Measurements from ENCODE around the gene TMEM45A.

The TMEM45A gene

DNA sequence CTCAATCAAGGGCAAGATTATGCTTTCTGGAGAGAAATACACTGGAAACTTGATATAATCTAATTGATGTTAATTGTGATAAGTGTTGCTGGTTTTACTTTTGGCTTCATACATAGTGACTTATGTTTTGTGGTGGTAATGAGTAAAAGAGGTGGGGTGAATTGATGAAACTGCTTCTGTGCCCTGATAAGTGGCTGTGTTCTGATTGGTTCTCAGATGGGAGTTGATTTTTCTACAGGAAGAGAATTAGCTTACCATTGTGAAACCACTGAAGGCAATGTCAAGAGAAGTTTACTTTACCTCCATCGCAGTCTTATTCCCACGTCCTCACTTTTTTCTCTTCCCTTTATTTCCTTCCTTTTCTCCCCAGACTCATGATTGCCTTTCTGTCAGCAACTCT lies 23.8 kb downstream of the TMEM45A start:
- no peak for DNase-seq

DNA sequence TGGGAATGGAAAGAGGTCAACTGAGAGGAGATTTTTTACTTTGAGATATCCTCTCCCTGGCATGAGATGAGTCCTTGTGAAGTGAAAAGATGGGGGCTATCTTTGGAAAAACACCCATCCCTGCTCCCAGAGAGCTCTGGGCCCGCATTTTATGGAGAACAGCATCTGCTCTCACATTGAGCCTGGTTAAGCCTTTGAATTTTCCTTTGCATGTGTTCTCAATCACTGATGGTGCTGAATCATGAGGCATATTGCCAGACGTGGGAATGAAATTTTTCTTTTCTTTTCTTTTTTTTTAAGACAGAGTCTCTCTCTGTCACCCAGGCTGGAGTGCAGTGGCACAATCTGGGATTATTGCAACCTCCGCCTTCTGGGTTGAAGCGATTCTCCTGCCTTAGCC lies 24.4 kb downstream of the TMEM45A start:
- no peak for TF ChIP-seq GATA1 (IDR thresholded peaks at IDR 0.05; ENCODE audit: low read depth, low read length)
- no peak for TF ChIP-seq POLR2A (IDR thresholded peaks at IDR 0.05; ENCODE audit: low read length)
- no peak for DNase-seq

More for the DNA sequence above, 23.8 kb downstream of the TMEM45A start:
- TF ChIP-seq GATA1 (IDR thresholded peaks at IDR 0.05; ENCODE audit: low read depth, low read length), result no peak
- TF ChIP-seq POLR2A (IDR thresholded peaks at IDR 0.05; ENCODE audit: low read length), result no peak

DNA sequence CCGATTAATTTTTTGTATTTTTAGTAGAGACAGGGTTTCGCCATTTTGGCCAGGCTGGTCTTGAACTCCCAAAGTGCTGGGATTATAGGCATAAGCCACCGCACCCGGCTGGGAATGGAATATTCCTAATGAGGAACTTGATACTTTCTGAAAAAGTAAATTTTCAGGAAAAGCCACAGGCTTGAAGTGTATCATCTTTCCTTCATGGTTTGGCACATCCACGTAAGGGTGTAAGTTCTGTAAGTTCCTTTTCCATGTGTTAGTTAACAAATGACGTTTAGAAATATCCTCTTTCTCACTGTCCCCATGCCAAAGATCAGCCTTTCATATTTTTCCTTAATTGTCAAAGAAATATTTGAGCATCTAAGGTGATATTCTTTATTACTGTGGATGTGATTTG lies 24.9 kb downstream of the TMEM45A start:
- no peak for DNase-seq
- TF ChIP-seq POLR2A (IDR thresholded peaks at IDR 0.05; ENCODE audit: low read length) (no peak), GATA1 (IDR thresholded peaks at IDR 0.05; ENCODE audit: low read depth, low read length) (no peak)

DNA sequence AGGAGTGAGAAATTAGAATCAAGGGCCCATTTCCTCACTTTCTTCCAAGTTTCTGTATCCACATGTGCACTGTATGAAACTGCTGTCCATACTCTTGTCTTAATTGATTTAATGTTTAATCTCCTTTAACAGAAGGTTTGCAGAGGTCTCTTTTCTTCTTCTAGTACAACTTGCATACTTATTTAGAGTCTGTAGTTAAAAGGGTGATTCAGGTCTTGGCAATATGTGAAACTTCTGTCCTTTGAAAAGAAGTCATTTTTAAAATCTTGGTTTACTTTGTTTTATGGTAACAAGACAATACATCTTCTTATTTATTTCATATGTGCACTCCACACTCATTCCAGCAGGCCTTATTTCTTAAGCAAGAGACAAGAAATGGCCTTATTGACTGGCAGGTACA lies 25.8 kb downstream of the TMEM45A start:
- TF ChIP-seq GATA1 (IDR thresholded peaks at IDR 0.05; ENCODE audit: low read depth, low read length), result no peak
- TF ChIP-seq POLR2A (IDR thresholded peaks at IDR 0.05; ENCODE audit: low read length), result no peak
- DNase-seq, result no peak

DNA sequence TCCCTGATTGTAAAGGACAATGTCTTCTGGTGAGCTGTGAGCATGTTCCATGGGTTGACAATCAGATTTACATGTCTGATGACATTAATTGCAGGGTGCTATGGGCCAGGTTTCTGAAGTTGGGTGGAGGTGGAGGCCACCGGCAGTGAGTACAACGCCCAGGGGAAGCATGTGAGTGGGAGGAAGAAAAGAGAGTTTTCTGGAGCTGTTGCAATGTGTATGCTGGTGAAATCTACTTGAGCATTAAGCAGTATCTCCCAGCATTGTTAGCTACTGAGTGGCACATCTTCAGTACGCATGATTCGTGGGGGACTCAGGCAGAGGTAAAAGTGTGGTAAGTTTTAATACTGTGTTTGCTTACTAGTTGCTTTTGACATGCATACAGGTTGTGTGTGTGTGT lies 26.6 kb downstream of the TMEM45A start:
- no peak for DNase-seq
- TF ChIP-seq POLR2A (IDR thresholded peaks at IDR 0.05; ENCODE audit: low read length), result no peak
- no peak for TF ChIP-seq GATA1 (IDR thresholded peaks at IDR 0.05; ENCODE audit: low read depth, low read length)

DNA sequence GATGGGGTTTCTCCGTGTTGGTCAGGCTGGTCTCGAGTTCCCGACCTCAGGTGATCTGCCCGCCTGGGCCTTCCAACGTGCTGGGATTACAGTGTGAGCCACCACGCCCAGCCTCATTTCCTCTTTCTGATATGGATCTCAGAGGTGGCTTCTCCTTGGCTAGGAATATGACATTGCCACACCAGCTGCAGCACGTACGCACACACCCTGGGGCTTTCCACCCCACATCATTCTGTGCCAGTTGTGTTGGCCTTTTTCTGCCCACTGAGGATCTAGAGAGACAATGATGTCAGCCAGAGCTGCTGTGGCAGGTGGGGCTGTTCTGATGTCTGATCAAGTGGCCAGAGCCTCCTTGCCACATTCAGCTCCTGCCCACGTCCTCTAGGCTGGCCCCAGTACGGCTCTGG lies 29.0 kb downstream of the TMEM45A start:
- no peak for TF ChIP-seq GATA1 (IDR thresholded peaks at IDR 0.05; ENCODE audit: low read depth, low read length)
- TF ChIP-seq POLR2A (IDR thresholded peaks at IDR 0.05; ENCODE audit: low read length), result no peak
- DNase-seq, result no peak

DNA sequence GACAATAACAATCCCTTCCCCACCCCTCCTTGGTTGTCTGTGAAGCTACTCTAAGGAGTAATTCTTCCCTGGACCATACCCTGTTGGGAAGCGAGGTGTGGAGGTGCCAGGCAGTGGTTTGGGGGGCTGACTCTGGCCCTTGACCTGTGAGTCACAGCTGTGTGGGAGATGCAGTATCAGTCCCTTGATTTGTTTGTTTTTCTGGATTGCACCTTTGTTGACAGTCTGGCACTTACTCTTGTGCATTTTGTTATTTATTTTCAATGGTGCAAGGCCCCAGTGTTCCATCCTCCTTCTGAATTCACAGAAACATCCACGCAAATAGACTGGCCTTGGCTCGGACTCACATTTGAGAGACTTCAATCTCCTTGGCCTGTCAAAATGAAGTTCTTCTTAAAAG lies 29.7 kb downstream of the TMEM45A start:
- TF ChIP-seq POLR2A (IDR thresholded peaks at IDR 0.05; ENCODE audit: low read length), result no peak
- TF ChIP-seq GATA1 (IDR thresholded peaks at IDR 0.05; ENCODE audit: low read depth, low read length), result no peak
- no peak for DNase-seq

DNA sequence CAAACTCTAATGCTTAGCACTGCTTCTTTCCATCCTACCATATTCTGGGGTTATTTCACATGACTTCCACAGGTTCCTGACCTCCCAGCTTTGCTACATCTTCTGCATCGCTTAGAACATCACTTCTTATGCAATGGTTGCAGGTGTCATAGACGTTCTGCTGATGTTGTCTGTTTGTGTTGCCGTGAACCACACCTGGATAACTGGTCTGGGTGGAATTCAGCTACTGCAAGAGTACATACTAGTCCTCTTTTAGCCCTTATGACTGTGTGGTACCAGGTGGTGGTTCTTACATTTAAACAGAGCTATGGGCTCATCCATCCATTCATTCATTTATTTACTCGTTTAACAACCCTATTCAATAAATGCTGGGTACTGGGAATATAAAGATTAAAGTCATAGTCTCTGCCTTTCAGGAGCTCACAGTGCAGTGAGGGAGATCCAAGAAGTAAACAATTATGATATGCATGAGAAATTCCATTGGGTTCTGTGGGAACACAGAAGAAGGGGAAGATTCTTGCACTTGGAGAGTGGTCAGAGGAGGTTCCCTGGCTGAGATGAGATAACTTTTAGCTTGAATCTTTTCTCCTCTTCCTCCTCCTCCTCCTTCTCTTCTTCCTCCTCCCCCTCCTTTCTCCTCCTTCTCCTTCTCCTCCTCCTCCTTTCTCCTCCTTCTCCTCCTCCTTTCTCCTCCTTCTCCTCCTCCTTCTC lies 30.8 kb downstream of the TMEM45A start:
- TF ChIP-seq POLR2A (IDR thresholded peaks at IDR 0.05; ENCODE audit: low read length), result no peak
- TF ChIP-seq GATA1 (IDR thresholded peaks at IDR 0.05; ENCODE audit: low read depth, low read length), result no peak
- no peak for DNase-seq

DNA sequence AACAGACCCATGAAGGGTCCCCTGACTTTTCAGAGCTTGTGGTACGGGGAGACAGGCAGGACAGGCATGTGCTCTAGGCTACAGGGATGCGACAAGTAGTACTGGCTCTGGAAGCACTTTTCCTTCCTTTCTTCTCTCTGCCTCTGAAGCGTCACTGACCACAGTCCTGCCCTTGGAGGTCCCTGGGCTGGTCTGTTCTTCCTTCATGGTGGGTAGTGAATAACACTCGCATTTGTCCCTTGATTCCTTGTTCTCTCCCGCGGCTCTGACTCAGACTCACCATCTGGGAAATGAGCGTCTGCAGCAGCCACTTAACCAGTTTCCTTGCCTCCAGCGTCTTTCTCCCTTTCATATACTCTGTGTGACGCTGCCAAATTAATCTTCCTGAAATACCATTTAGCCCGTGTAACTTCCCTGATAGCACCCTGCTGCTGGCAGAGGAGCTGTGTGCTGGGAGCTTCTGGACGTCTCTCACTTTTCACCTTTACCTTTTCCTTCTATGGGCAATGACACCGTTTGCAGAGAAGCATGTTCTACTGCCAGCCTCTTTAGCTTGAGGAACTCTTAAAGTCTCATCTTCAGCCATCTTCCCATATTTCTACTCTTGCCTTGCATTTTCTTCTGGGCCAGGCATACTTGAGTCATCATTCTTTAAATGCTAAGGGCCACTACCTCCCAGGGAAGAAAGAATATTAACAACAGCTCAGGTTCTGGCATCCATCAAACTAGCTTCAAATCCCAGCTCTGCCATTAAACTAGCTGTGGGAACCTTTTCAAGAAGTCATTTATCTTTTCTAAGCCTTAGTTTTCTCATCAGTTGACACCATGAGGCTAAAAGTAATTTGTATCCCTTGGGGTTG lies 33.6 kb downstream of the TMEM45A start:
- DNase-seq, result no peak
- TF ChIP-seq GATA1 (IDR thresholded peaks at IDR 0.05; ENCODE audit: low read depth, low read length), result no peak
- no peak for TF ChIP-seq POLR2A (IDR thresholded peaks at IDR 0.05; ENCODE audit: low read length)

DNA sequence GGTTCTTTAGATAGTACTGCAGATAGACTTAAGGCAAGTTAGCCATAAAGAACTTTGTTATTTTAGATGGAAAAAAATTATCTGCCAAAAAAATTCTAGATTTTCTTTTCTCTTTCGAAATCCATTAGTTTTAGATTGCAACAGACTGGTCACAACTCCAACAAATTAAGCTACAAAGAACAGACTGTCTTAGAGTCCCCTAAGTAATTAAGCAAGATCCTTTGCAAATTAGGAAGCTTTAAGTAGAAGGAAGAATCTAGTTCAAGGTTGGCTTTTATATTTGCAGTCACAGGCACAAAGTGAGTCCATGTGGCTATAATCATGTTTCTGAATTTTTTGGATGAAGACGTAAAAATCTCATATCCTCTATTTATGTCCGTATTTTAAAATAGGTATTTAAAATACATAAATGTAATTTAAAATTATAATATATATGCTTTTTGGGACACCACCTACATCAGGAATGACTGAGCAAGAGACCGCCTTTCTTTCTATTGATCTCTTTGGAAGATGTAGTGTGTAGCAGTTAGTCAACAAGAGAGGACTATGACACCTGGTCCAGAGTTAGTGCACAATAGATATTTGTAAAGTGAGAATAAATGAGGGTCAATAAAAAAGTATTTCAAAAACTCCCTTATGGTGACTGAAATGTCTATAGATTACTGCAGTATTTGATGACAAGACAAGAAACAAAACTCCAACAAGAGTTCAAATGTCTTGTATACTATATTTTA lies 34.4 kb downstream of the TMEM45A start:
- DNase-seq, result no peak

DNA sequence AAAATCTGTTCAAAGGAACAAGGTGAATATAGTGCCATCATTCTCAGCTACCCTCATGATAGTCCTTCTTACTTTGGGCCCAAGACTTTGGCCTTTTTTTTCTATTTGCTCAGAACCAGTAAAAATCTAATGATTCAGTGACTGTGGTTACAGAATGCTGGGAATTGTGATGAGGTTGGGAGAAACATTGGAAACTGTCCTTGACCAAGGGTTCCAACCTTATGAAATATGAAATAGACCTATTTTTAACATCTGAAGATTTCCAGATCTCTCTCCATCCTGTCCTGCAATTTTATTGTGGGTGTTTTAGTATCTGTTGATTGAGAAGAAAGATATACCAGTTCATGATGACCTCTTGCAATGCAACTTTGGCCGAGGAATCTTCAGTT lies 34.9 kb downstream of the TMEM45A start:
- TF ChIP-seq POLR2A (IDR thresholded peaks at IDR 0.05; ENCODE audit: low read length), result no peak
- no peak for TF ChIP-seq GATA1 (IDR thresholded peaks at IDR 0.05; ENCODE audit: low read depth, low read length)
- no peak for DNase-seq

More for the DNA sequence above, 34.4 kb downstream of the TMEM45A start:
- no peak for TF ChIP-seq POLR2A (IDR thresholded peaks at IDR 0.05; ENCODE audit: low read length)
- TF ChIP-seq GATA1 (IDR thresholded peaks at IDR 0.05; ENCODE audit: low read depth, low read length), result no peak

DNA sequence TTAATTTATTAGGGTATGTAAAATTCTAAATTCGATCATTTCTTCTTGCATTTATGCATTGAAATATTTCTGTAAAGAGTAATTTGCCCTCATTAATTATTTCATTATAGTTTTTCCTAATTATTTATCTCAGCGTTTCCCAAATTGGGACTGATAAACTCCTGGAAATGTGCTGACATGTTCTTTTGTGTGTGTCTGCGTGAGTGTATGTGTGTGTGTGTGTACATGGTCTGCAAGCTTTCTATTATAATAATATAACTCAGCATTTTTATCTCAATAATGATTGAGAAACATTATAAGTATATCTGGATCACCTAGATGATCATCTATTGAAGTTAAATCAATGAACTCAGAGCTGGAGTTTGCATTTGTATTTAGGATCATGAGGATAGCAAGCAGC lies 38.7 kb downstream of the TMEM45A start:
- DNase-seq, result no peak
- TF ChIP-seq GATA1 (IDR thresholded peaks at IDR 0.05; ENCODE audit: low read depth, low read length), result no peak
- TF ChIP-seq POLR2A (IDR thresholded peaks at IDR 0.05; ENCODE audit: low read length), result no peak

DNA sequence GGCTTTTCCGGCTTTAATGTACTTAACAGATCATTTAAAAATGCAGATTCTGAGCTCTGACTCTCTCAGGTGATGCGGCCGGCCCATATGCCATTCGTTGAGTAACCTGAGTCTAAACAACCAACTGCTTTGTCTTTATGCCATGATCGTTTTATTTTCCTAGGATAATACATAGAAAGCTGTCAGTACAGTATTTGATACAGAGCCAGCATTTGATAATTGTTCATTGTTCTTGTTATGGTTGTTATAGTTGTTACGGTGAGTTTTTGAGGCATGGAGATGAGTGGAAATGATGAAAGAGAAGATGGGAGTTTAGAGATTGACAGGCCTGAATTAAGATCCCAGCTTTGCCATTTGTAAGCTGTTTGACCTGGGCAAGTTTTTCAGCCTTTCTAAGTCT lies 40.0 kb downstream of the TMEM45A start:
- DNase-seq, result no peak
- TF ChIP-seq GATA1 (IDR thresholded peaks at IDR 0.05; ENCODE audit: low read depth, low read length) (no peak), POLR2A (IDR thresholded peaks at IDR 0.05; ENCODE audit: low read length) (no peak)

DNA sequence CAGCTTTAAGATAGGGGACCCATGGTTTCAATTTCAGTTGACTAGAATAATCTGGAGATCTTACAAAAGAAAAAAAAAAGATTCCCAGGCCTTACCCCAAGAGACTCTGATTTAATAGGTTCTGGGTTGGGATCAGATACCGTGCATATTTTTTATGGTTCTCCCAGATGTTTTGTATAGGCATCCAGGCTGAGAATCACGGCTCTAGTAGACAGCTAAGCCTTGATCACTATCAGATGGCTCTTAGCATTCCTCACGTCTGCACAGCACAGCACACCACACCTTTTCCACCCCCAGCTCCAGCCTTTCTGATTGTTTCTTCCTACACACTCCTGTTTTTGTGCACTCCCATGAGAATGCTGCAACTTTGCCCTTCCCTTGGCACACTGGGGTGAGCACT lies 40.8 kb downstream of the TMEM45A start:
- TF ChIP-seq POLR2A (IDR thresholded peaks at IDR 0.05; ENCODE audit: low read length) (no peak), GATA1 (IDR thresholded peaks at IDR 0.05; ENCODE audit: low read depth, low read length) (no peak)
- DNase-seq, result no peak
